Measurements from ENCODE around the gene NKTR. TPM values are rescaled to one million over a fixed set of nuclear protein-coding genes. Genes with fewer than 3 reads are reported as not detected.

The NKTR gene
- total and polyA plus RNA-seq, 2 of the 13 experiments (the other 11 are each of a cell fraction or from before 2014, with no cell fraction given): 41.3 to 59.6 TPM

DNA sequence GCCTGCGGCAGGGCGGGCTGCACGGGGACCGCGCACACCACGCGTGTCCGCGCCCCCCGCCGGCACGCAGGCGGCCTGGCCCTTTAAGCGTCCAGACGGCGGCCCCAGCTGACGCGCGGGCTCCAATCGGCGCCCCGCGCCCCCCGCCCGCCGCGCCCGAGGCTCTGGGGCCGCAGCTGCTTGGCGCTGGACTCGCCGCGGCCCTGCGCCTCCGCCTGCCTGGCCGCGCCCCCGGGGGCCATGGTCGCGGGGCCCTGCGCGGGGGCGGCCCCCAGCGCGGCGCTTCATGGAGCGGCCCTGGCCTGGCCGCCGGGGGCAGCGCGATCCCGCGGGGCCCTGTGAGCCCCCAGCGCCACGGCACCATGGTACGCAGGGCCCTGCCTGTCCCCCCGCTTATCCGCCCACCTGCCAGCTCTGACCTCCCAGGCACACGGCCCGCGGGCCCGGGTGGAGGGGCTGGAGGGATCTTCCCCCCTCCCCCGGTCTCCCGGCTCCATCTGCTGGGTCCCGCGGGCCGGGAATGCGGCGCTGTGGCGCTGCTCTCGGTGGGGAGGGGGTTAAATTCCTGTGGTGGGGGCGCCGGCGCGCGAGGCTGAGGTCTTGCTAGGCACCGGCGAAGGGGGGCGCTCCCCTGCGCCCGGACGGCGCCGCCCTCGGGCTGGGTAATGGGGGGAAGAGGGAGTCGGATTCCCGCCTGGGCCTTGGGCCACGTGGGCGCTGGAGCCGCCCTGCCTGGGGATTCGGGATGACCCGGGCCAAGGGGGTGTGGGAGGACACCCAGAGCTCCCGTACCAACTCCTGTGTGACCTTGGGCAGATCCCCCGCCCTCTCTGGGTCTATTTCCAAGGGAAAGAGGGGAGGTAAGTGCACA lies 54.1 kb downstream of the NKTR start (continued):
- TF ChIP-seq, protein P1, sequence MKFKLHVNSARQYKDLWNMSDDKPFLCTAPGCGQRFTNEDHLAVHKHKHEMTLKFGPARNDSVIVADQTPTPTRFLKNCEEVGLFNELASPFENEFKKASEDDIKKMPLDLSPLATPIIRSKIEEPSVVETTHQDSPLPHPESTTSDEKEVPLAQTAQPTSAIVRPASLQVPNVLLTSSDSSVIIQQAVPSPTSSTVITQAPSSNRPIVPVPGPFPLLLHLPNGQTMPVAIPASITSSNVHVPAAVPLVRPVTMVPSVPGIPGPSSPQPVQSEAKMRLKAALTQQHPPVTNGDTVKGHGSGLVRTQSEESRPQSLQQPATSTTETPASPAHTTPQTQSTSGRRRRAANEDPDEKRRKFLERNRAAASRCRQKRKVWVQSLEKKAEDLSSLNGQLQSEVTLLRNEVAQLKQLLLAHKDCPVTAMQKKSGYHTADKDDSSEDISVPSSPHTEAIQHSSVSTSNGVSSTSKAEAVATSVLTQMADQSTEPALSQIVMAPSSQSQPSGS (CRISPR knock-in tag; IDR thresholded peaks at IDR 0.05): peak; percentile 24; the same call in 1 of the 2 replicates
- TF ChIP-seq HMGA1 (CRISPR knock-in tag; conservative IDR thresholded peaks at IDR 0.05) (no peak), SCMH1 (CRISPR knock-in tag; IDR thresholded peaks at IDR 0.05; ENCODE audit: borderline replicate concordance) (no peak), ZNF563 (CRISPR knock-in tag; IDR thresholded peaks at IDR 0.05) (no peak; the same call in 1 of the 2 replicates), ZKSCAN1 (IDR thresholded peaks at IDR 0.05; ENCODE audit: low read length) (no peak), KLF12 (CRISPR knock-in tag; IDR thresholded peaks at IDR 0.05; ENCODE audit: borderline replicate concordance) (no peak), ZNF746 (CRISPR knock-in tag; IDR thresholded peaks at IDR 0.05) (no peak; the same call in 1 of the 2 replicates), ZNF567 (CRISPR knock-in tag; IDR thresholded peaks at IDR 0.05; ENCODE audit: borderline replicate concordance) (no peak)
- TF ChIP-seq, protein P2, sequence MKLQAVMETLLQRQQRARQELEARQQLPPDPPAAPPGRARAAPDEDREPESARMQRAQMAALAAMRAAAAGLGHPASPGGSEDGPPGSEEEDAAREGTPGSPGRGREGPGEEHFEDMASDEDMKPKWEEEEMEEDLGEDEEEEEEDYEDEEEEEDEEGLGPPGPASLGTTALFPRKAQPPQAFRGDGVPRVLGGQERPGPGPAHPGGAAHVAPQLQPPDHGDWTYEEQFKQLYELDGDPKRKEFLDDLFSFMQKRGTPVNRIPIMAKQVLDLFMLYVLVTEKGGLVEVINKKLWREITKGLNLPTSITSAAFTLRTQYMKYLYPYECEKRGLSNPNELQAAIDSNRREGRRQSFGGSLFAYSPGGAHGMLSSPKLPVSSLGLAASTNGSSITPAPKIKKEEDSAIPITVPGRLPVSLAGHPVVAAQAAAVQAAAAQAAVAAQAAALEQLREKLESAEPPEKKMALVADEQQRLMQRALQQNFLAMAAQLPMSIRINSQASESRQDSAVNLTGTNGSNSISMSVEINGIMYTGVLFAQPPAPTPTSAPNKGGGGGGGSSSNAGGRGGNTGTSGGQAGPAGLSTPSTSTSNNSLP (IDR thresholded peaks at IDR 0.05; ENCODE audit: low read depth, low read length): no peak
- TF ChIP-seq, protein P3, sequence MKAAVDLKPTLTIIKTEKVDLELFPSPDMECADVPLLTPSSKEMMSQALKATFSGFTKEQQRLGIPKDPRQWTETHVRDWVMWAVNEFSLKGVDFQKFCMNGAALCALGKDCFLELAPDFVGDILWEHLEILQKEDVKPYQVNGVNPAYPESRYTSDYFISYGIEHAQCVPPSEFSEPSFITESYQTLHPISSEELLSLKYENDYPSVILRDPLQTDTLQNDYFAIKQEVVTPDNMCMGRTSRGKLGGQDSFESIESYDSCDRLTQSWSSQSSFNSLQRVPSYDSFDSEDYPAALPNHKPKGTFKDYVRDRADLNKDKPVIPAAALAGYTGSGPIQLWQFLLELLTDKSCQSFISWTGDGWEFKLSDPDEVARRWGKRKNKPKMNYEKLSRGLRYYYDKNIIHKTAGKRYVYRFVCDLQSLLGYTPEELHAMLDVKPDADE (CRISPR knock-in tag; IDR thresholded peaks at IDR 0.05): no peak
- TF ChIP-seq, protein P4, sequence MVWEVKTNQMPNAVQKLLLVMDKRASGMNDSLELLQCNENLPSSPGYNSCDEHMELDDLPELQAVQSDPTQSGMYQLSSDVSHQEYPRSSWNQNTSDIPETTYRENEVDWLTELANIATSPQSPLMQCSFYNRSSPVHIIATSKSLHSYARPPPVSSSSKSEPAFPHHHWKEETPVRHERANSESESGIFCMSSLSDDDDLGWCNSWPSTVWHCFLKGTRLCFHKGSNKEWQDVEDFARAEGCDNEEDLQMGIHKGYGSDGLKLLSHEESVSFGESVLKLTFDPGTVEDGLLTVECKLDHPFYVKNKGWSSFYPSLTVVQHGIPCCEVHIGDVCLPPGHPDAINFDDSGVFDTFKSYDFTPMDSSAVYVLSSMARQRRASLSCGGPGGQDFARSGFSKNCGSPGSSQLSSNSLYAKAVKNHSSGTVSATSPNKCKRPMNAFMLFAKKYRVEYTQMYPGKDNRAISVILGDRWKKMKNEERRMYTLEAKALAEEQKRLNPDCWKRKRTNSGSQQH (CRISPR knock-in tag; IDR thresholded peaks at IDR 0.05; ENCODE audit: low read depth): no peak
- TF ChIP-seq, protein P5, sequence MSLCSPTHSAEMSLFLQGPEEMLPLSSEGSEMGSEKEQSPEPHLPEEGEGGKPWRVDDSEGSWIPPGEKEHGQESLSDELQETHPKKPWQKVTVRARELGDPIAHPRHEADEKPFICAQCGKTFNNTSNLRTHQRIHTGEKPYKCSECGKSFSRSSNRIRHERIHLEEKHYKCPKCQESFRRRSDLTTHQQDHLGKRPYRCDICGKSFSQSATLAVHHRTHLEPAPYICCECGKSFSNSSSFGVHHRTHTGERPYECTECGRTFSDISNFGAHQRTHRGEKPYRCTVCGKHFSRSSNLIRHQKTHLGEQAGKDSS (CRISPR knock-in tag; IDR thresholded peaks at IDR 0.05; ENCODE audit: borderline replicate concordance, low read depth): no peak
- TF ChIP-seq, protein P6, sequence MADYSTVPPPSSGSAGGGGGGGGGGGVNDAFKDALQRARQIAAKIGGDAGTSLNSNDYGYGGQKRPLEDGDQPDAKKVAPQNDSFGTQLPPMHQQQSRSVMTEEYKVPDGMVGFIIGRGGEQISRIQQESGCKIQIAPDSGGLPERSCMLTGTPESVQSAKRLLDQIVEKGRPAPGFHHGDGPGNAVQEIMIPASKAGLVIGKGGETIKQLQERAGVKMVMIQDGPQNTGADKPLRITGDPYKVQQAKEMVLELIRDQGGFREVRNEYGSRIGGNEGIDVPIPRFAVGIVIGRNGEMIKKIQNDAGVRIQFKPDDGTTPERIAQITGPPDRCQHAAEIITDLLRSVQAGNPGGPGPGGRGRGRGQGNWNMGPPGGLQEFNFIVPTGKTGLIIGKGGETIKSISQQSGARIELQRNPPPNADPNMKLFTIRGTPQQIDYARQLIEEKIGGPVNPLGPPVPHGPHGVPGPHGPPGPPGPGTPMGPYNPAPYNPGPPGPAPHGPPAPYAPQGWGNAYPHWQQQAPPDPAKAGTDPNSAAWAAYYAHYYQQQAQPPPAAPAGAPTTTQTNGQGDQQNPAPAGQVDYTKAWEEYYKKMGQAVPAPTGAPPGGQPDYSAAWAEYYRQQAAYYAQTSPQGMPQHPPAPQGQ (CRISPR knock-in tag; IDR thresholded peaks at IDR 0.05; ENCODE audit: borderline replicate concordance): no peak
- TF ChIP-seq, protein P7, sequence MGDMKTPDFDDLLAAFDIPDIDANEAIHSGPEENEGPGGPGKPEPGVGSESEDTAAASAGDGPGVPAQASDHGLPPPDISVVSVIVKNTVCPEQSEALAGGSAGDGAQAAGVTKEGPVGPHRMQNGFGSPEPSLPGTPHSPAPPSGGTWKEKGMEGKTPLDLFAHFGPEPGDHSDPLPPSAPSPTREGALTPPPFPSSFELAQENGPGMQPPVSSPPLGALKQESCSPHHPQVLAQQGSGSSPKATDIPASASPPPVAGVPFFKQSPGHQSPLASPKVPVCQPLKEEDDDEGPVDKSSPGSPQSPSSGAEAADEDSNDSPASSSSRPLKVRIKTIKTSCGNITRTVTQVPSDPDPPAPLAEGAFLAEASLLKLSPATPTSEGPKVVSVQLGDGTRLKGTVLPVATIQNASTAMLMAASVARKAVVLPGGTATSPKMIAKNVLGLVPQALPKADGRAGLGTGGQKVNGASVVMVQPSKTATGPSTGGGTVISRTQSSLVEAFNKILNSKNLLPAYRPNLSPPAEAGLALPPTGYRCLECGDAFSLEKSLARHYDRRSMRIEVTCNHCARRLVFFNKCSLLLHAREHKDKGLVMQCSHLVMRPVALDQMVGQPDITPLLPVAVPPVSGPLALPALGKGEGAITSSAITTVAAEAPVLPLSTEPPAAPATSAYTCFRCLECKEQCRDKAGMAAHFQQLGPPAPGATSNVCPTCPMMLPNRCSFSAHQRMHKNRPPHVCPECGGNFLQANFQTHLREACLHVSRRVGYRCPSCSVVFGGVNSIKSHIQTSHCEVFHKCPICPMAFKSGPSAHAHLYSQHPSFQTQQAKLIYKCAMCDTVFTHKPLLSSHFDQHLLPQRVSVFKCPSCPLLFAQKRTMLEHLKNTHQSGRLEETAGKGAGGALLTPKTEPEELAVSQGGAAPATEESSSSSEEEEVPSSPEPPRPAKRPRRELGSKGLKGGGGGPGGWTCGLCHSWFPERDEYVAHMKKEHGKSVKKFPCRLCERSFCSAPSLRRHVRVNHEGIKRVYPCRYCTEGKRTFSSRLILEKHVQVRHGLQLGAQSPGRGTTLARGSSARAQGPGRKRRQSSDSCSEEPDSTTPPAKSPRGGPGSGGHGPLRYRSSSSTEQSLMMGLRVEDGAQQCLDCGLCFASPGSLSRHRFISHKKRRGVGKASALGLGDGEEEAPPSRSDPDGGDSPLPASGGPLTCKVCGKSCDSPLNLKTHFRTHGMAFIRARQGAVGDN (CRISPR knock-in tag; IDR thresholded peaks at IDR 0.05): peak; percentile 91
